GM12875 (cell line): Measurements from ENCODE around the gene CNOT6.

ENCODE experiments used
- H3K4me3 ChIP-seq: one replicate; pipeline ENCODE4 v1.5.1; 2011; ENCODE audit warnings: low read depth, low read length, control low read depth
- CTCF ChIP-seq: IDR thresholded peaks from 2 replicates; pipeline ENCODE4 v1.5.1; 2011; ENCODE audit warnings: low read depth, mild to moderate bottlenecking, control low read depth, inconsistent platforms, low read length, moderate library complexity, borderline replicate concordance; ENCODE audit not compliant: insufficient read depth

Gene CNOT6

GRCh38 chr5:180602481-180603075 lies 108.4 kb downstream of the CNOT6 start:
- no peak overlapping the region for H3K4me3 ChIP-seq
- TF ChIP-seq CTCF, result no peak

GRCh38 chr5:180603076-180603594 lies 109.0 kb downstream of the CNOT6 start:
- no peak for TF ChIP-seq CTCF

GRCh38 chr5:180604271-180604670 lies 110.1 kb downstream of the CNOT6 start:
- H3K4me3 ChIP-seq, result no peak overlapping the region
- TF ChIP-seq CTCF, result no peak

More at GRCh38 chr5:180603076-180603594, 109.0 kb downstream of the CNOT6 start:
- no peak overlapping the region for H3K4me3 ChIP-seq

GRCh38 chr5:180605554-180606214 lies 111.5 kb downstream of the CNOT6 start:
- TF ChIP-seq CTCF, result peak; percentile 82
- H3K4me3 ChIP-seq, result no peak overlapping the region

GRCh38 chr5:180606215-180606785 lies 112.1 kb downstream of the CNOT6 start:
- TF ChIP-seq CTCF, result no peak
- H3K4me3 ChIP-seq, result no peak overlapping the region

GRCh38 chr5:180607861-180608571 lies 113.8 kb downstream of the CNOT6 start:
- no peak for TF ChIP-seq CTCF
- no peak overlapping the region for H3K4me3 ChIP-seq
